Cardiac septum (tissue), 1 donor: ENCODE data around the gene SLC25A17. TPM values are rescaled to one million over a fixed set of nuclear protein-coding genes. Genes with fewer than 3 reads are reported as not detected.
A peak's percentile ranks its signal among the peaks of the same experiment; 100 is the strongest.
"Not testable (repeated sequence)": the region's sequence is repeated elsewhere in the genome, so short reads cannot be mapped to it uniquely, and the experiment has no call there.

ENCODE experiments used
- DNase-seq: peaks from one replicate; pipeline ENCODE4 v3.0.0-alpha.2; 2020; ENCODE audit warnings: low spot score
- intact Hi-C: fragments of 100-400 bp; cut with DNase I; formaldehyde crosslinking; loops from one replicate; pipeline ENCODE4 v1.14.0; 2022
- long read RNA-seq: library from polyadenylated mRNA; unstranded; transcript quantifications from one replicate; pipeline ENCODE4 v2.0.0, GENCODE V29; 2021
- total RNA-seq: library from RNA; stranded (reverse); fragmentation: NEBNext Ultra II Directional; extraction: Animal tissue kit (Norgen Biotek cat#: 25700); gene quantifications from one replicate; pipeline ENCODE4 v1.2.1, GENCODE V29; 2021
- donor health status: DM: no; HTN: no; CAD: no.

The SLC25A17 gene, protein sequence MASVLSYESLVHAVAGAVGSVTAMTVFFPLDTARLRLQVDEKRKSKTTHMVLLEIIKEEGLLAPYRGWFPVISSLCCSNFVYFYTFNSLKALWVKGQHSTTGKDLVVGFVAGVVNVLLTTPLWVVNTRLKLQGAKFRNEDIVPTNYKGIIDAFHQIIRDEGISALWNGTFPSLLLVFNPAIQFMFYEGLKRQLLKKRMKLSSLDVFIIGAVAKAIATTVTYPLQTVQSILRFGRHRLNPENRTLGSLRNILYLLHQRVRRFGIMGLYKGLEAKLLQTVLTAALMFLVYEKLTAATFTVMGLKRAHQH
- total RNA-seq = 4.5 TPM
- long read RNA-seq, partial matches to known transcripts = 0 of 8 reads
- long read RNA-seq, other reads (novel, unspliced or antisense) = 5 of 8 reads

DNA sequence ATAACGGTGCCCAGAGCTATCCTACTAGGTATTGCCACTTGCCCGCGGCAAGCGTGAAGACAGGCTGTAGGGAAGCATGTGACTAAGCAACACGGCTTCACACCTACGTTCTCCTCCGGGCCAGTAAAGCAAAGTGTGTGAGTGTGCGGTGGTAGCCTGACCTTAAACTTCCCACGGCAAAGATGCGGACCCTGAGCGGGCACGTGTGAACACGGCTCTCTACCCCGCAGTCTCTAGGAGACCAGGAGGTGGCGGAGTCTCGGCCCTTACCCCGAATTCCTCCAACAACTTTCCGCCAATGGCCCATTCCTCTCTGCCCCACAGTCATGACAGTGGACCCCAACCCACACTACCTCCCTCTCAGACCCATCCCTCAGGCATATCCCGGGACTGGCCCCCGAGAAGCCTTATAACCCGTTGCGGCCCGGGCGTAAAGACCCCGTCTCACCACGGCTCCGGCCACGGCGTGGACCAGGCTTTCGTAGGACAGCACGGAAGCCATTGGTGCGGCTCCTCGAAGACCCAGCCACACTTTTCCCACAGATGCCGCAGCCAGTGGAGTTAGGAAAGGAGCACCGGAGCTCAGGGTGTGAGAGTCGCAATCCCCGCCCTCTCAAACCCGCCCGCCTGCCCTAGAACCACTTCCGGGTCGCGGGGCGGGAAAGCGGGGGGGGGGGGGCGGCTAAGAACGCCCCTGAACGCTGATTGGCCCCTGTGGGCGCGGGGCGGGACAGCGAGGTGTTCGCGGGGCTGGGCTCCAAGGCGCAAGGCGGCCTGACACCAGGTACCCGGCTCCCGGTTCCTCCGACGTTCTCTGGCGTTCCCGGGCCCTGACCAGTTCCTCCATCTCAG lies at the start of gene SLC25A17:
Gene SLC25A17 (minus strand): TSS at position 600 of the 852 bp plus-strand sequence. CDS start 98 bp downstream, at position 502.
- peak; percentile 94 for DNase-seq
- intact Hi-C loops = loop anchor here (5.0 kb wide), 1 partner anchor 38 kb away; the partner anchor contains the start of genes ST13 and XPNPEP3

DNA sequence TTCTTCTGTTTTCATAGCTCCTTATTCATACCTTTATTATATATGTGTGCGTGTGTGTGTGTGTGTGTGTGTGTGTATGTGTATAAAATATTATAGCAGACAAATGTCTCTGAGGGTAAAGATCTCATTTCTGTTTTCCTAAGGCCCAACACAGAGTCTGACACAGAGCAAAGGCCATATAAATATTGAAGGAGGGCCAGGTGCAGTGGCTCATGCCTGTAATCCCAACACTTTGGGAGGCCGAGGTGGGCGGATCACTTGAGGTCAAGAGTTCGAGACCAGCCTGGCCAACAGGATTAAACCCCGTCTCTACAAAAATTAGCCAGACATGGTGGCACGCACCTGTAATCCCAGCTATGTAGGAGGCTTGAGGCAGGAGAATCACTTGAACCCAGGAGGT lies 49.2 kb upstream of the SLC25A17 start:
- DNase-seq, intact Hi-C loops: not testable (repeated sequence)

DNA sequence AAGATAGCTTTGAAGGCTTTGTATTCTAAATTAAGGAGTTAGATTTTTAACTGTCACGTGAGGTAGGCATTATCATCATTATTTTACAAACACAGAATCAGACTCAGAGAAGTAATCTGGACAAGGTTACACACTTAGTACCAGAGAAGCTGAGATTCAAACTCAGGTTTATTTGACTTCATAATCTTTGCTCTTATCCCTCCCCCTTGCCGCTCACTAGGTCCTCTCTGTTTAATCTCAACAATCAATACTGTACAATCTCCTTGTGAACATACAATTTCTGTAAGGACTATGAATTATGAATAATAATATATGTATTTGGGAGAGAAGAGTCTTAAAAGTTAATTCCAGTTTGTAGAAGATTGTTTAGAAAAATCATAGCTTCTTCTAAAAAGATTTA lies 48.0 kb upstream of the SLC25A17 start:
- intact Hi-C loops = no loop called here
- DNase-seq = no peak

GRCh38 chr22:40862537-40862936 lies 43.4 kb upstream of the SLC25A17 start:
- intact Hi-C loops = no loop called here

GRCh38 chr22:40862013-40862412 lies 42.9 kb upstream of the SLC25A17 start, which contains the start of gene DNAJB7:
Gene DNAJB7 (minus strand): TSS chr22:40862113. CDS start chr22:40861994, 119 bp downstream.
- intact Hi-C loops = no loop called here
- DNase-seq = no peak

More at GRCh38 chr22:40862537-40862936, 43.4 kb upstream of the SLC25A17 start:
- DNase-seq = no peak

DNA sequence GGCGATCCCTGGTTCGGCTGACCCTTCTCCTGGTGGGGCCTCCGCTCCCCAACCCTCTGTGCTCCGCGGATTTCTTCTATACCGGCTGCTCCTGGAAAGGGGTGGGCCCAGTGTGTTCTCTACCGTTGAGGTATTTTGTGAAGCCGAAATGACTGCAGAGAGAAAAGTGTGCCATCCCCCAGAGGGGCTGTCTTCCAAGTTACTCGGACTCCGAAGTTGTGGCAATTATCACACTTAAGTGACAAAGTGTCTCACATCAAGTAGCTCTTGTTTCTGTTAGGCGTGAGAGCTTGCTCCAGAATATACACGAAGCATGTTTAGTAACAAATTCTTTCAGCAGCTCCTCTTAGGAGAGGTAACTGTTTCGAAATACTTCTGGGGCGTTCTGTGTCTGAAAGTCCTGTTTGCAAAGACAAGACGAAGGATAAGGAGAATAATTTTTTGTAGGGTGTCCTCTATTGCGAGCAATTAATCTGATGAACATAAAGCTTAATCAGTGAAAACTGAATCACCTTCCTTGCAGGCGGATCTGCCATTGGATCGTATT lies 38.2 kb upstream of the SLC25A17 start:
- intact Hi-C loops = loop anchor here (5.0 kb wide), 1 partner anchor 40 kb away; the partner anchor contains the start of gene SLC25A17
- no peak for DNase-seq

- intact Hi-C loops = loop anchor here (5.0 kb wide), 1 partner anchor 39 kb away; the partner anchor contains the start of gene SLC25A17
- DNase-seq = peak; percentile 98
Measured at GRCh38 chr22:40856513-40857308, 37.6 kb upstream of the SLC25A17 start, which contains the start of the genes ST13 and XPNPEP3. Gene ST13 (minus strand): TSS chr22:40856639. CDS start chr22:40856540, 99 bp downstream. Gene XPNPEP3 (plus strand): TSS chr22:40857148. CDS start chr22:40857182, 34 bp downstream.

GRCh38 chr22:40855979-40856512 lies 36.9 kb upstream of the SLC25A17 start:
- intact Hi-C loops = loop anchor here (5.0 kb wide), 1 partner anchor 39 kb away; the partner anchor contains the start of gene SLC25A17
- DNase-seq = no peak

DNA sequence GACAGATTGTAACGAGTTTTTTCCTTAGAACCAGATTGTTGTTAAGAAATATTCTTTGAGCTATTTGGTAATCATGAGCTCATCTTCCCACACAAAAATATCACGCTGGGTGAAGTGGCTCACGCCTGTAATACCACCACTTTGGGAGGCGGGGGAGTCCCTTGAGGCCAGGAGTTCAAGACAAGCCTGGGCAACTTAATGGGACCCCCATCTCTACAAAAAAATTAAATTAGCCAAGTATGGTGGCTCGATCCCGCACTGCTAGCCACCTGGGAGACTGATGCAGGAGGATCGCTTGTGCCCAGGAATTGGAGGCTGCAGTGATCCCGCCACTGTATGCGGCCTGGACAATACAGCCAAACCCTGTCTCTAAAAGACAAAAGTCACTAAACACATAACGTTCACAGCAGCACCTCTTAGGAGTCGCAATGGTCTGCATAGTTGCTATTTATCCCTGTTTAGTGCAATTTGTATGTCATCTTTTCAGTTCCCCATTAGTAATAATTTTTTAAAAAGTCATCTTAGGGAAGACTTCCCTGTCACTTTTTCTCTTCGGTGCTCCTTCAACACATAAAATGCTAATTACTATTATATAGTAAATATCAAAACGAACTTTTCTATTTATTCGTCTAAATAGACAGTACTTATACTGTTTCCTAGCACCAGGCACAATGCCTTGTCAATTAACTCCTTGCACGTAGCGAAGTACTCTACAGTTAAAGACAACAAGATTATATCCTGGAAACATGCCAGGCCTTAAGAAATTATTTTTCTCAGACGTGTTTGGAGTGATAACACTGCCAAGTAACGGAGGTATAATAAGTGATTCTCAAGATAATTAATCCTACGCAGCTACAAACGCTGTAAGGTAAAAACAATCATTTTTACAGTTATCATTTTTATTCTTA lies 36.2 kb upstream of the SLC25A17 start:
- no peak for DNase-seq

DNA sequence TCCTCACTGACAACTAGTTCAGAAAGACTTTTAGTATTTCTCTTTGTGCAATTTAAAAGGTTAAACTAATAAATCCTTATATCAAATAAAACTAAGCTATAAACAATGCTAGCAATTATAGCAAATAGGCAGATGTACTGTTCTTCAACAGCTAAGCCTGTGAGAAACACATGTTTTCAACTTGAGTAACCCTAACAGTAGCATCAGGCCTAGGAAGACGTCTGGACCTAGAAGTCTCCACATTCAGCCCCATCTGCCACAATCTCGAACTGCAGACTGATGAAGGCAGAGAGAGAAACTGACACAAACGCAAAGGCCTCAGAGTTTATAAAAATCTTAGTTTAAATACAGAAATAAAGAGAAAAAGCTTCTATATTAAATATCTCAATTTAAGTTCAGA lies 34.8 kb upstream of the SLC25A17 start:
- intact Hi-C loops = no loop called here
- DNase-seq = no peak

More for the DNA sequence above, 36.2 kb upstream of the SLC25A17 start:
- intact Hi-C loops = loop anchor here (5.0 kb wide), 1 partner anchor 38 kb away; the partner anchor contains the start of gene SLC25A17

DNA sequence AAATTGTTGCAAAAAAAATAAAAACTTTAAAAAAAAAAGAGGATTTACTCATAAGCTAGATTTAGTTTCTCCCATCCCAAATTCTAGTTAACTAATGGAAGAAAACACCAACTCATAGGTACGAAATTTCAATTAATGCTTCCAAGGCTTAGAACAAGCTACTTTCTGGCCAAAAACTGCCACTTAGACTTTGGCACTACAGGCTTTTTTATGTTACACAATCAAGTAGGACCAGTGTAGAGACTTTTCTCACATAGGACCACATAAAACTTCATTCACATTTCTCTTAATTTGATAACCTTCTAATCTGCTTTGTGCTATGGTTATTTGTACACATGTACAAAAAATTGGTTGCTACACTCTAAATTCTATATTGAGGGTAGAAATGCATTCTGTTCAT lies 34.2 kb upstream of the SLC25A17 start:
- intact Hi-C loops = no loop called here
- no peak for DNase-seq

DNA sequence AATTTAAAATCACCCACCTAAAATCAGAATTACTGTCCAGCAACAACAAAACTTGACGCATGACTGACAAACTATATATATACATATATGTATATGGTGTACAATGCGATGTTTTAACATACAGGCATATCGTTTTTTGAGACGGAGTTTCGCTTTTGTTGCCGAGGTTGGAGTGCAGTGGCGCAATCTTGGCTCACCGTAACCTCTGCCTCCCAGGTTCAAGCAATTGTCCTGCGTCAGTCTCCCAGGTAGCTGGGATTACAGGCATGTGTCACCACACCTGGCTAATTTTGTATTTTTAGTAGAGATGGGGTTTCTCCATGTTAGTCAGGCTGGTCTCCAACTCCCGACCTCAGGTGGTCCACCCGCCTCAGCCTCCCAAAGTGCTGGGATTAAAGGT lies 26.7 kb upstream of the SLC25A17 start:
- intact Hi-C loops, DNase-seq: not testable (repeated sequence)

DNA sequence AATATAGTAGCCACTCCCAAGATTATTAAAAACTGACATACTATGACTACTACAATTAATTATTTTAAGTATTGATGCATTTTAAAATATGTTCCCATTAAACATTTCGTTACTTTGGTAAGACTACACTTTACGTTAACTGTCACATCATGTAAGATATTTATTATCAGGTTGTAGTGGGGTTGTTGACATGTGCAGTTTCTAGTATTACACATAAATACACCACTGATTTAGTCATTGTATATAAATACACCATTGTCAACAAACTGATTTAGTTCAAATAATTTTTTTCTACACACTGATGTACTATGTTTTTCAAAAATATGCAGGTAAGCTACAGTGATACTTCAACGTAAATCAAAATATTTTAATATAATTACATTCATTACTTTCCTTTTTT lies 25.8 kb upstream of the SLC25A17 start:
- no peak for DNase-seq
- intact Hi-C loops = no loop called here

DNA sequence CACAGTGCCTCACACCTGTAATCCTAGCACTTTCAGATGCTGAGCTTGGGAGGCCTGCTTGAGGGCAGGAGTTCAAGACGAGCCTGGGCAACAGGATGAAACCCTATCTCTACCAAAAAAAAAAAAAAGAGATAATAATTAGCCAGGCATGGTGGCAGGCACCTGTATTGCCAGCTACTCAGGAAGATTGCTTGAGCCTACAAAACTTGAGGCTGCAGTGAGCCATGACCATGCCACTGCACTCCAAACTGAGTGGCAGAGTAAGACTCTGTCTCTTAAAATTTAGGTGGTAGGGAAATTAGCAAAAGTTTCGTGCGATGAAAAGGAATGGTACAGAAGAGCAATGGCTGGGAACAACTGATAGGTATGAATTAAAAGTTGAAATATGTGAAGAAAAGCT lies 19.3 kb upstream of the SLC25A17 start:
- intact Hi-C loops = no loop called here
- DNase-seq = no peak

DNA sequence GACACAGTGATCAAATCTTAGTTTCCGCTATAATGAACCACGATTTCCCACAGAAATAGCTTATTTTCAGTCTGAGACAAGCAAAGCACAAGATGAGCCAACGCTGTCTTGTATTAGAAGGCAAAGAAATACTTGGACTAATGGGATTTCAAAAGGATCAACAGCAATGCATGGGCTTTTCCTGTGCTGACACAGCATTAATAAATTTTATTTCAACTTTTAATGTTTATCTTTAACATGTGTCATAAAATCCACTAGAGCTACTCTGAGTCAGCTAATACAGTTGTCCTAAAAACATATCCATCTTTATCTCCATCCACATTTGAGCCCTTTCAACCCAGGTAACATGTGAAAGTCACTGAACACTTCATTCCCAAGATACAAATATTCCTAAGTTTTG lies 15.5 kb upstream of the SLC25A17 start:
- intact Hi-C loops = no loop called here
- no peak for DNase-seq

- intact Hi-C loops = no loop called here
- DNase-seq = no peak
Measured at GRCh38 chr22:40829131-40829530, 10.0 kb upstream of the SLC25A17 start.

GRCh38 chr22:40826984-40827741 lies 8.0 kb upstream of the SLC25A17 start:
- DNase-seq = no peak
- intact Hi-C loops = no loop called here
